Endothelial cell of umbilical vein (primary cell): ENCODE results near the gene MCCD1. TPM values are rescaled to one million over a fixed set of nuclear protein-coding genes. Genes with fewer than 3 reads are reported as not detected.
A peak's percentile ranks its signal among the peaks of the same experiment; 100 is the strongest.
"Not testable (repeated sequence)": the region's sequence is repeated elsewhere in the genome, so short reads cannot be mapped to it uniquely, and the experiment has no call there.

Source experiments
- BruUV-seq: library from RNA; stranded (reverse); fragments of 400-500 nt; replicated peaks from 2 replicates; lab custom pipeline; 2021; lab: Mats Ljungman, UMichigan
- CTCF ChIA-PET: fragments of 300-600, 350-600 bp; sonication (Branson Sonifier 250); formaldehyde crosslinking; loops from one replicate; lab custom pipeline; 2021; ENCODE audit warnings: antibody characterized with exemption, inconsistent platforms; lab: Charles Lee
- POLR2A ChIA-PET: fragments of 300-600, 350-600 bp; sonication (Branson Sonifier 250); formaldehyde crosslinking; loops from one replicate; lab custom pipeline; 2021; ENCODE audit warnings: antibody characterized with exemption, inconsistent platforms; lab: Charles Lee
- DNase-seq: peaks from one replicate; pipeline ENCODE4 v3.0.0-alpha.2; 2011; ENCODE audit warnings: low read depth, low spot score
- FAIRE-seq: peaks from 2 replicates; lab custom pipeline; 2011; peaks lifted over from hg19 to GRCh38; lab: Jason Lieb, UNC
- H2AFZ ChIP-seq: 2 replicates; pipeline ENCODE4 v1.6.0; 2012; ENCODE audit warnings: low read depth, low read length, control low read depth, inconsistent platforms
- H3K27ac ChIP-seq: 2 replicates; pipeline ENCODE4 v1.5.1; 2011; ENCODE audit warnings: low read depth, mild to moderate bottlenecking, control low read depth, low read length, moderate library complexity; ENCODE audit not compliant: insufficient read depth
- H3K27me3 ChIP-seq, 2 experiments: 2 replicates each; pipeline versions ENCODE4 v1.6.0 to v1.6.1; 2011; ENCODE audit warnings: low read length in 2 of 2, mixed read lengths in 1 of 2; ENCODE audit not compliant: control insufficient read depth in 2 of 2, insufficient read depth in 2 of 2
- H3K36me3 ChIP-seq, 2 experiments: 2 replicates in 1 of 2; 3 replicates in 1 of 2; pipeline ENCODE4 v1.5.1; 2011; ENCODE audit warnings: low read length in 2 of 2, mild to moderate bottlenecking in 1 of 2, moderate library complexity in 1 of 2; ENCODE audit not compliant: control insufficient read depth in 2 of 2, insufficient read depth in 2 of 2; ENCODE audit errors: extremely low read depth in 1 of 2
- H3K4me1 ChIP-seq: 3 replicates; pipeline ENCODE4 v1.5.1; 2011; ENCODE audit warnings: mild to moderate bottlenecking, low read length; ENCODE audit not compliant: control insufficient read depth, insufficient read depth; ENCODE audit errors: extremely low read depth
- H3K4me2 ChIP-seq: 2 replicates; pipeline ENCODE4 v1.6.1; 2011; ENCODE audit warnings: low read length, control low read depth, mixed read lengths; ENCODE audit not compliant: insufficient read depth
- H3K4me3 ChIP-seq, 3 experiments: fragments of 200-600 bp in 1 of 3; sonication (generic), shearing (Covaris generic) in 1 of 3; replicated peaks in 1 of 3; 2 replicates each; pipeline ENCODE4 v1.5.1; 2011 to 2016; ENCODE audit warnings: control low read depth in 3 of 3, low read length in 3 of 3, mild to moderate bottlenecking in 2 of 3, inconsistent platforms in 1 of 3, low read depth in 1 of 3, moderate library complexity in 1 of 3; ENCODE audit not compliant: insufficient read depth in 1 of 3
- H3K79me2 ChIP-seq: 2 replicates; pipeline ENCODE4 v1.6.0; 2012; ENCODE audit warnings: low read length, inconsistent platforms; ENCODE audit not compliant: control insufficient read depth, insufficient read depth
- H3K9ac ChIP-seq: replicated peaks from 2 replicates; pipeline ENCODE3; 2011; ENCODE audit warnings: low read length, control low read depth; ENCODE audit not compliant: insufficient read depth; ENCODE audit errors: extremely low read depth
- H3K9me1 ChIP-seq: replicated peaks from 3 replicates; pipeline ENCODE4 v1.6.0; 2011; ENCODE audit warnings: mild to moderate bottlenecking, low read length; ENCODE audit not compliant: control insufficient read depth, insufficient read depth; ENCODE audit errors: extremely low read depth
- H3K9me3 ChIP-seq: replicated peaks from 2 replicates; pipeline ENCODE4 v1.5.1; 2012; ENCODE audit warnings: low read length, inconsistent platforms; ENCODE audit not compliant: control insufficient read depth, insufficient read depth
- H4K20me1 ChIP-seq: replicated peaks from 2 replicates; pipeline ENCODE3; 2011; ENCODE audit warnings: mild to moderate bottlenecking, low read length; ENCODE audit not compliant: control insufficient read depth, insufficient read depth; ENCODE audit errors: extremely low read depth
- CTCF ChIP-seq, 2 donors: IDR thresholded peaks; 1 replicate in 1 of 2; 2 replicates in 1 of 2; pipeline ENCODE4 v1.5.1; 2011; ENCODE audit warnings: low read length in 2 of 2, mild to moderate bottlenecking in 2 of 2, moderate library complexity in 2 of 2, control low read depth in 1 of 2, inconsistent platforms in 1 of 2, low read depth in 1 of 2; ENCODE audit not compliant: insufficient read depth in 1 of 2; ENCODE audit errors: extremely low read depth in 1 of 2
- EZH2 ChIP-seq: IDR thresholded peaks from 2 replicates; pipeline ENCODE4 v1.6.1; 2012; ENCODE audit warnings: borderline replicate concordance, low read depth, mild to moderate bottlenecking, moderate library complexity, low read length, inconsistent platforms; ENCODE audit not compliant: severe bottlenecking
- FOS ChIP-seq: IDR thresholded peaks from 2 replicates; pipeline ENCODE4 v1.6.1; 2011; ENCODE audit warnings: mild to moderate bottlenecking, low read length, moderate library complexity, borderline replicate concordance; ENCODE audit not compliant: insufficient read depth
- JUN ChIP-seq: IDR thresholded peaks from 2 replicates; pipeline ENCODE4 v1.6.1; 2011; ENCODE audit warnings: borderline replicate concordance, low read depth; ENCODE audit not compliant: insufficient read length, insufficient read depth
- MYC ChIP-seq: IDR thresholded peaks from one replicate; pipeline ENCODE4 v1.6.1; 2011; ENCODE audit warnings: mild to moderate bottlenecking, low read depth, low read length
- POLR2AphosphoS5 ChIP-seq: IDR thresholded peaks from 2 replicates; pipeline ENCODE4 v1.6.1; 2012; ENCODE audit warnings: low read depth, mild to moderate bottlenecking, control low read depth, low read length, moderate library complexity; ENCODE audit not compliant: insufficient read depth
- dilution Hi-C: fragments of 300-500 bp; cut with MboI; formaldehyde crosslinking; loops from one replicate; pipeline ENCODE4 v1.15.0; 2019; ENCODE audit warnings: low sequenced_read_pairs; ENCODE audit not compliant: extremely low pct_ligation_motif_present
- intact Hi-C: fragments of 100-400 bp; cut with micrococcal nuclease; formaldehyde crosslinking; loops from one replicate; pipeline ENCODE4 v1.10.0; 2022
- polyA plus RNA-seq, 4 experiments: library from polyadenylated mRNA; depleted of rRNA in 3 of 4; stranded (reverse) in 3 of 4; unstranded in 1 of 4; fragments of >200 nt; gene quantifications; 2 replicates each; pipeline versions ENCODE4 v1.2.1 to v1.2.3, GENCODE V29; 2011 to 2012; ENCODE audit warnings: missing spikeins in 1 of 4
- total RNA-seq: library from RNA; stranded (reverse); gene quantifications from 2 replicates; pipeline ENCODE4 v1.2.3, GENCODE V29; 2021
- TF ChIP-seq, protein P1 (sequence below): IDR thresholded peaks from 2 replicates; pipeline ENCODE4 v1.6.1; 2011; ENCODE audit not compliant: insufficient read depth, insufficient read length

MCCD1 gene
- total and polyA plus RNA-seq, 2 donors (not counting 3 experiments of a cell fraction or from before 2014, with no cell fraction given) = not detected

DNA sequence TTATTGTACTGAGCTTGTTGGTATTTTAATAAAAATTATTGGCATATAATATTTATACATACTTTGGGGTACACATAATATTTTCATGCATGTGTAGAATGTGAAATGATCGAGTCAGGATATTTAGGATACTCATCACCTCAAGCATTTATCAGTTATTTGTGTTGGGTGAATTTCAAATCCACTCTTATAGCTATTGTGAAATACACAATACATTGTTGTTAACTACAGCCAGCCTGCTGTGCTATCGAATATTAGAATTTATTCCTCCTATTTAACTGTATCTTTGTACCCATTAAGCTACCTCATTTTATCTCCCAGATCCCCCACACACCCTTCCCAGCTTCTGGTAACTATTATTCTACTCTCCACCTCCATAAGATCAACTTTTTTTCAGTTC, 45.4 kb upstream of the MCCD1 start:
- POLR2A ChIA-PET = no interaction called here
- dilution Hi-C loops (no loop called here), intact Hi-C loops (no loop called here)
- no TSS peak for BruUV-seq
- Histone ChIP-seq H3K4me3 (no peak overlapping the region), H3K27me3 (peaks cover 3 to 8% of the 10 kb centered on the region in 2 experiments), H3K9ac (no peak overlapping the region), H3K27ac (no peak overlapping the region), H3K79me2 (no peaks in the 10 kb centered on the region), H3K4me1 (peaks cover 2% of the 10 kb centered on the region), H3K4me2 (no peak overlapping the region), H3K36me3 (no peaks in the 10 kb centered on the region), H4K20me1 (no peaks in the 10 kb centered on the region), H2AFZ (no peak overlapping the region), H3K9me1 (no peaks in the 10 kb centered on the region), H3K9me3 (no peaks in the 10 kb centered on the region)
- CTCF ChIA-PET = interaction anchor here (0.8 to 1.3 kb wide), 2 partner anchors 9 to 12 kb away, joined by 3 to 4 read pairs; no protein-coding TSS in a partner anchor
- no peak for FAIRE-seq
- no peak for DNase-seq
- no peak for TF ChIP-seq CTCF (IDR thresholded peaks at IDR 0.05; ENCODE audit: extremely low read depth in 1 of 2, insufficient read depth in 1 of 2, low read depth in 1 of 2, low read length in 2 of 2)

DNA sequence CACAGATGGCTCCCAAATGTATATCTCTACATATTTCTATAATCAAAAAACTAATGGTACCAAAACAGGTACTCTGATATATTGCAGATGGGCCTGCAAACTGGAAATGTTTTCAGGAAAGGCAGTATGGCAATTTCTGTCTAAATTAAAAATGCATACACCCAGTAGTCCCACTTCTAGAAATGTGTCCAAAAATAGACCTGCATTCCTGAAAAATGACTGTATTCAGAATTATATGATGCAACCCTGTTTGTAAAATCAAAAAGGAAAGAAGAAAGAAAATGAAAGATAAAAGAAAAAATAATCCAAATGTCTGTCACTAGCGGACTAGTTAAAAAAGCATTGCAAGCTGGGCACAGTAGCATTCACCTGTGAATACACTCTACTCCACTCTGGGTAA, 43.7 kb upstream of the MCCD1 start:
- H3K4me2 ChIP-seq = no peak overlapping the region
- TF ChIP-seq JUN (no peak), EZH2 (no peak), POLR2AphosphoS5 (no peak), FOS (no peak), MYC (no peak)
- TF ChIP-seq, protein P1, sequence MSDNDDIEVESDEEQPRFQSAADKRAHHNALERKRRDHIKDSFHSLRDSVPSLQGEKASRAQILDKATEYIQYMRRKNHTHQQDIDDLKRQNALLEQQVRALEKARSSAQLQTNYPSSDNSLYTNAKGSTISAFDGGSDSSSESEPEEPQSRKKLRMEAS = no peak
- intact Hi-C loops (no loop called here), dilution Hi-C loops (no loop called here)
- no peaks in the 10 kb centered on the region for H3K9me1 ChIP-seq
- ChIA-PET CTCF (no interaction called here), POLR2A (interaction anchor here (0.5 kb wide), 1 partner anchor 281 kb away, joined by 7 read pairs; no protein-coding TSS in a partner anchor)
- no peaks in the 10 kb centered on the region for H3K79me2 ChIP-seq
- DNase-seq (no peak), FAIRE-seq (no peak)
- no TSS peak for BruUV-seq
- no peaks in the 10 kb centered on the region for H3K36me3 ChIP-seq
- H3K27ac ChIP-seq = no peak overlapping the region
- H3K27me3 ChIP-seq = no peaks in the 10 kb centered on the region
- H3K4me3 ChIP-seq = no peak overlapping the region
- peaks cover 2% of the 10 kb centered on the region for H3K4me1 ChIP-seq
- no peaks in the 10 kb centered on the region for H3K9me3 ChIP-seq
- no peak overlapping the region for H2AFZ ChIP-seq
- H4K20me1 ChIP-seq = no peaks in the 10 kb centered on the region
- H3K9ac ChIP-seq = no peak overlapping the region

- POLR2A ChIA-PET = not testable (repeated sequence)
Observed at GRCh38 chr6:31486065-31486837, 42.5 kb upstream of the MCCD1 start.

More at GRCh38 chr6:31486065-31486837, 42.5 kb upstream of the MCCD1 start:
- intact Hi-C loops, H3K4me3 ChIP-seq, H3K27ac ChIP-seq, H3K36me3 ChIP-seq, H3K9ac ChIP-seq, H3K79me2 ChIP-seq, dilution Hi-C loops, H3K4me2 ChIP-seq, H3K9me3 ChIP-seq, CTCF ChIA-PET, H3K4me1 ChIP-seq, H3K9me1 ChIP-seq, DNase-seq, H3K27me3 ChIP-seq, BruUV-seq, H2AFZ ChIP-seq, H4K20me1 ChIP-seq: not testable (repeated sequence)
- peak; percentile 97 for FAIRE-seq
